Thoracic aorta (tissue), 2 donors: Measurements from ENCODE around the gene USP20. TPM values are rescaled to one million over a fixed set of nuclear protein-coding genes. Genes with fewer than 3 reads are reported as not detected.

Experiments used
- ATAC-seq: fragments of 150-250 bp; one replicate; pipeline ENCODE4 v1.8.0; 2017; ENCODE audit warnings: low read depth; ENCODE audit not compliant: insufficient number of reproducible peaks, low FRiP score
- DNase-seq: peaks from one replicate; pipeline ENCODE4 v3.0.0-alpha.2; 2020; ENCODE audit warnings: low spot score
- H3K27ac ChIP-seq, 2 donors: fragments of 200-600 bp; sonication (generic); 1 replicate in 1 of 2; 2 replicates in 1 of 2; pipeline ENCODE4 v1.5.1; 2016; ENCODE audit warnings: mild to moderate bottlenecking in 2 of 2, moderate library complexity in 2 of 2
- H3K27me3 ChIP-seq: fragments of 200-600 bp; sonication (generic); replicated peaks from 2 replicates; pipeline ENCODE4 v1.6.0; 2016; ENCODE audit warnings: mild to moderate bottlenecking; ENCODE audit not compliant: insufficient read depth
- H3K36me3 ChIP-seq: fragments of 200-600 bp; sonication (generic); one replicate; pipeline ENCODE4 v1.5.1; 2016
- H3K4me1 ChIP-seq, 2 donors: fragments of 200-600 bp; sonication (generic); 1 replicate in 1 of 2; 2 replicates in 1 of 2; pipeline versions ENCODE4 v1.5.1 to v1.6.0; 2016; ENCODE audit warnings: low read depth in 2 of 2, mild to moderate bottlenecking in 1 of 2; ENCODE audit not compliant: control insufficient read depth in 1 of 2
- H3K4me3 ChIP-seq: fragments of 200-600 bp; sonication (generic); 2 replicates; pipeline ENCODE4 v1.5.1; 2016; ENCODE audit warnings: mild to moderate bottlenecking
- H3K9me3 ChIP-seq: fragments of 200-600 bp; sonication (generic); 2 replicates; pipeline ENCODE4 v1.5.1; 2016
- total RNA-seq, 2 donors: library from RNA; depleted of rRNA; stranded (reverse); fragments of >200 nt; gene quantifications; one replicate each; pipeline versions ENCODE4 v1.1.0 to v1.2.3, GENCODE V29; 2016
- TF ChIP-seq, protein P1 (sequence below): fragments of 200-600 bp; sonication (generic); IDR thresholded peaks from one replicate; pipeline ENCODE4 v1.5.1; 2019; ENCODE audit warnings: antibody characterized with exemption

The USP20 gene
- total RNA-seq, 2 donors from 2014 or later: 47.8 to 51.2 TPM

- H3K36me3 ChIP-seq: peaks cover 52% of the 10 kb centered on the region
- TF ChIP-seq, protein P1, sequence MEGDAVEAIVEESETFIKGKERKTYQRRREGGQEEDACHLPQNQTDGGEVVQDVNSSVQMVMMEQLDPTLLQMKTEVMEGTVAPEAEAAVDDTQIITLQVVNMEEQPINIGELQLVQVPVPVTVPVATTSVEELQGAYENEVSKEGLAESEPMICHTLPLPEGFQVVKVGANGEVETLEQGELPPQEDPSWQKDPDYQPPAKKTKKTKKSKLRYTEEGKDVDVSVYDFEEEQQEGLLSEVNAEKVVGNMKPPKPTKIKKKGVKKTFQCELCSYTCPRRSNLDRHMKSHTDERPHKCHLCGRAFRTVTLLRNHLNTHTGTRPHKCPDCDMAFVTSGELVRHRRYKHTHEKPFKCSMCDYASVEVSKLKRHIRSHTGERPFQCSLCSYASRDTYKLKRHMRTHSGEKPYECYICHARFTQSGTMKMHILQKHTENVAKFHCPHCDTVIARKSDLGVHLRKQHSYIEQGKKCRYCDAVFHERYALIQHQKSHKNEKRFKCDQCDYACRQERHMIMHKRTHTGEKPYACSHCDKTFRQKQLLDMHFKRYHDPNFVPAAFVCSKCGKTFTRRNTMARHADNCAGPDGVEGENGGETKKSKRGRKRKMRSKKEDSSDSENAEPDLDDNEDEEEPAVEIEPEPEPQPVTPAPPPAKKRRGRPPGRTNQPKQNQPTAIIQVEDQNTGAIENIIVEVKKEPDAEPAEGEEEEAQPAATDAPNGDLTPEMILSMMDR: no peak
Observed at GRCh38 chr9:129900263-129901027, 65.2 kb downstream of the USP20 start.

GRCh38 chr9:129901993-129902739 lies 66.9 kb downstream of the USP20 start:
- Histone ChIP-seq H3K4me1 (no peaks in the 10 kb centered on the region), H3K4me3 (no peak overlapping the region), H3K36me3 (peaks cover 57% of the 10 kb centered on the region), H3K27ac (no peak overlapping the region), H3K9me3 (no peaks in the 10 kb centered on the region), H3K27me3 (no peaks in the 10 kb centered on the region)
- DNase-seq: no peak
- TF ChIP-seq, protein P1: no peak
- ATAC-seq: no peak

More at GRCh38 chr9:129900263-129901027, 65.2 kb downstream of the USP20 start:
- Histone ChIP-seq H3K27me3 (no peaks in the 10 kb centered on the region), H3K9me3 (no peaks in the 10 kb centered on the region), H3K4me3 (no peak overlapping the region), H3K27ac (no peak overlapping the region), H3K4me1 (no peaks in the 10 kb centered on the region)
- ATAC-seq: no peak
- DNase-seq: no peak

DNA sequence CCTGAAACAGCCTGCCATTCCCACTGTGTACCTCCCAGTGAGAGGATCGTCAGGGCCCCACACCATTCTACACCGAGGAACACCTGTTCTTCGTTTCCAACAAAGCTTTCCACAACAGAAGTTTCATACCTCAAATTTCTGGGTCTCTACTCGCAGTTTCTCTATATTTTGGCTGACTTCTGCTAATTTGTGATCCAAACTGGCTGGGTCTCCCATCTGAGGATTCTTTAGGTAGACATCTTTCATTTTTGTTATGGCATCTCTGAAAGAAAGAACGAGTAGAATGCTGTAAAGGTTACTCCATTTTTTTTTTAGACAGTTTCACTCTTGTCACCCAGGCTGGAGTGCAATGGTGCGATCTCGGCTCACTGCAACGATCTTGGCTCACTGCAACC lies 67.5 kb downstream of the USP20 start:
- no peak overlapping the region for H3K4me3 ChIP-seq
- H3K27ac ChIP-seq: no peak overlapping the region
- no peak for DNase-seq
- H3K4me1 ChIP-seq: no peaks in the 10 kb centered on the region
- no peak for ATAC-seq
- H3K36me3 ChIP-seq: peaks cover 59% of the 10 kb centered on the region
- TF ChIP-seq, protein P1: no peak
- no peaks in the 10 kb centered on the region for H3K27me3 ChIP-seq
- H3K9me3 ChIP-seq: no peaks in the 10 kb centered on the region

DNA sequence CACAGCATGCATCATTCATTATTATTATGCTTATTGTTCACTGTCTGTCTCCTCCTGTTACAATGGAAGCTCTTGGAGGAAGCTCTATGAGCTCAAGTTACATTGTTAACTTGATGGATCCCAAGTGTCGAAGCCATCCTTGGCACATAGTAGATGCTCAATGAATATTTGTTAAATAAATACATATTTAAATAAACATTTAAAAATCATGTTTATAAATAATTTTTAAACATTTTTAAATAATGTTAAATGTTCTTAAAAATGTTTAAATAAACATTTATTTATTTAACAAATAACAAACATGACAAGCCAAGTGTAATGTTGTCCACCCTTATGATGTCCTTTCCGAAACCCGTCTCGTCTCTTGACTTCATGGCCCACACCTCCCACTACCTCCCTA lies 69.5 kb downstream of the USP20 start:
- Histone ChIP-seq H3K9me3 (no peaks in the 10 kb centered on the region), H3K27me3 (no peaks in the 10 kb centered on the region), H3K36me3 (peaks cover 45% of the 10 kb centered on the region), H3K27ac (no peak overlapping the region), H3K4me3 (no peak overlapping the region), H3K4me1 (no peaks in the 10 kb centered on the region)
- TF ChIP-seq, protein P1: no peak
- DNase-seq: no peak
- no peak for ATAC-seq

- H3K36me3 ChIP-seq: peaks cover 35% of the 10 kb centered on the region
Observed at GRCh38 chr9:129906298-129906697, 71.0 kb downstream of the USP20 start.

More at GRCh38 chr9:129906298-129906697, 71.0 kb downstream of the USP20 start:
- TF ChIP-seq, protein P1: no peak
- H3K9me3 ChIP-seq: no peaks in the 10 kb centered on the region
- no peak overlapping the region for H3K4me3 ChIP-seq
- no peaks in the 10 kb centered on the region for H3K4me1 ChIP-seq
- DNase-seq: no peak
- H3K27me3 ChIP-seq: no peaks in the 10 kb centered on the region
- no peak overlapping the region for H3K27ac ChIP-seq
- no peak for ATAC-seq
